Gastrocnemius medialis (tissue), 4 donors: ENCODE data around the gene KCTD16. TPM values are rescaled to one million over a fixed set of nuclear protein-coding genes. Genes with fewer than 3 reads are reported as not detected.

Source experiments
- ATAC-seq, 2 donors: fragments of 150-250 bp; one replicate each; pipeline ENCODE4 v1.9.1; 2016
- DNase-seq, 2 donors: peaks; one replicate each; pipeline ENCODE4 v3.0.0-alpha.2; 2019
- H3K27ac ChIP-seq, 4 donors: fragments of 200-600 bp; sonication (generic); 1 replicate in 1 of 4; 2 replicates in 3 of 4; pipeline ENCODE4 v1.5.1; 2016 to 2018; ENCODE audit warnings: mild to moderate bottlenecking in 2 of 4, moderate library complexity in 1 of 4
- H3K27me3 ChIP-seq, 3 donors: fragments of 200-600 bp; sonication (generic) in 2 of 3; 1 replicate in 1 of 3; 2 replicates in 2 of 3; pipeline versions ENCODE4 v1.5.1 to v1.6.0; 2016 to 2019; ENCODE audit warnings: mild to moderate bottlenecking in 1 of 3, moderate library complexity in 1 of 3
- H3K36me3 ChIP-seq, 2 donors: fragments of 200-600 bp; sonication (generic) in 1 of 2; one replicate each; pipeline ENCODE4 v1.5.1; 2017 to 2018
- H3K4me1 ChIP-seq, 2 donors: fragments of 200-600 bp; sonication (generic) in 1 of 2; one replicate each; pipeline ENCODE4 v1.5.1; 2016 to 2017; ENCODE audit warnings: mild to moderate bottlenecking in 2 of 2
- H3K4me3 ChIP-seq, 4 donors: fragments of 200-600 bp; sonication (generic) in 3 of 4; 1 replicate in 1 of 4; 2 replicates in 3 of 4; pipeline ENCODE4 v1.5.1; 2016 to 2019; ENCODE audit warnings: mild to moderate bottlenecking in 2 of 4
- H3K9me3 ChIP-seq, 3 donors: fragments of 200-600 bp; sonication (generic) in 2 of 3; 1 replicate in 1 of 3; 2 replicates in 2 of 3; pipeline ENCODE4 v1.5.1; 2016 to 2019
- CTCF ChIP-seq, 5 experiments: fragments of 450-650 bp in 3 of 5; fragments of 200-600 bp in 2 of 5; sonication (generic) in 2 of 5; IDR thresholded peaks in 4 of 5; conservative IDR thresholded peaks in 1 of 5; 1 replicate in 4 of 5; 2 replicates in 1 of 5; pipeline ENCODE4 v1.5.1; 2016 to 2019; ENCODE audit warnings: antibody characterized with exemption in 5 of 5, mild to moderate bottlenecking in 3 of 5, moderate library complexity in 3 of 5
- POLR2A ChIP-seq, 2 donors: fragments of 450-650 bp; IDR thresholded peaks; one replicate each; pipeline ENCODE4 v1.6.1; 2017; ENCODE audit warnings: antibody characterized with exemption in 2 of 2, mild to moderate bottlenecking in 2 of 2, moderate library complexity in 2 of 2
- in situ Hi-C, 4 donors: fragments of 200-750 bp; cut with MboI; loops; one replicate each; pipeline versions ENCODE4 v1.15.0 to v1.8.0; 2017; ENCODE audit warnings: low sequenced_read_pairs in 4 of 4
- intact Hi-C: fragments of 100-400 bp; cut with DNase I; formaldehyde crosslinking; loops from one replicate; pipeline ENCODE4 v1.15.1; 2023; ENCODE audit warnings: low total_unique reads
- total RNA-seq, 4 donors: library from RNA; depleted of rRNA; stranded (reverse); fragments of >200 nt; gene quantifications; one replicate each; pipeline versions ENCODE4 v1.1.0 to v1.2.3, GENCODE V29; 2016

KCTD16 gene
- total RNA-seq, 4 donors from 2014 or later: 0.02 TPM; not detected in 3

DNA sequence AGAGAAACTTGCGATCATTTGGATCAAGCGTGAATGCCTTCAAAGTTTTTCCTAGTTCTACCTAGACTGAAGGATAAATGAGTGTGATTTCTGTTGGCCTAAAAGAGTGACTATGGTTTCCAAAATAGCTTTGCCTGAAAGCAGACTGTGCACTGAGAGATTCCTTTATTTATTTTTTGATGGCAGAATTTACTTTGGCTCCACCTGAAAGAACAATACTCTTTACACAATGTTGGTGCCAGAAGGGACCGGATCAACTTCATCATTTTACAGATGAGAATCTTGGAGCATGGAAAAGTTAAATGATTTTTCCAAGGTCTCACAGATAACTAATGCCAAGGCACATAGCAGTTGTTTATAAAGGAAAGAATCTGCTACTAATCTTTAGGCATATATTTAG lies 199.6 kb downstream of the KCTD16 start:
- H3K9me3 ChIP-seq: no peaks in the 10 kb centered on the region
- ATAC-seq (no peak), DNase-seq (no peak)
- no peaks in the 10 kb centered on the region for H3K36me3 ChIP-seq
- intact Hi-C loops: no loop called here
- no peak overlapping the region for H3K27ac ChIP-seq
- no peak overlapping the region for H3K4me3 ChIP-seq
- no peaks in the 10 kb centered on the region for H3K4me1 ChIP-seq
- in situ Hi-C loops: no loop called here
- H3K27me3 ChIP-seq: no peaks in the 10 kb centered on the region
- TF ChIP-seq CTCF (IDR thresholded peaks at IDR 0.05 in 4 of 5, conservative IDR thresholded peaks at IDR 0.05 in 1 of 5) (no peak), POLR2A (IDR thresholded peaks at IDR 0.05) (no peak)

DNA sequence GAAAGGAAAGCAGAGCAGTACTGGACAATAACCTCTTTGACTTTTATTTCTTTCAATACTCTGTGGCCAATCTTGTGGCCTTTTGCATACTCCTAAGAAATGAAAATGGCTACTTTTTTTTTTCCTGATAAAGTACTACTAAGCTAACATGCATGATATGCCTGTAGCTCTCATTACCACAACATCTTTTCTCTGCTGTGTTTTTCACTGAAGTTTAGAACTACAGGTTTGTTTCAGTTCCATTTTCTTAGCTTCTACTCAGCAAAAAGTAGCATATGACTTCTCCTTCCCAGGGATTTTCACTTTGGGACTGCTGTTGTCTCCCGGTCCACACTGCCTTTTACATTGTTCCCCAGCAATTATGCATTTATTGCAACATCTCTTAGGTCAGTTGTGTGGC lies 204.0 kb downstream of the KCTD16 start:
- Histone ChIP-seq H3K27me3 (no peaks in the 10 kb centered on the region), H3K4me3 (no peak overlapping the region), H3K9me3 (no peaks in the 10 kb centered on the region), H3K4me1 (no peaks in the 10 kb centered on the region), H3K36me3 (no peaks in the 10 kb centered on the region), H3K27ac (no peak overlapping the region)
- ATAC-seq: no peak
- intact Hi-C loops (no loop called here), in situ Hi-C loops (no loop called here)
- DNase-seq: no peak
- no peak for TF ChIP-seq CTCF (IDR thresholded peaks at IDR 0.05 in 4 of 5, conservative IDR thresholded peaks at IDR 0.05 in 1 of 5)
- no peak for TF ChIP-seq POLR2A (IDR thresholded peaks at IDR 0.05)

DNA sequence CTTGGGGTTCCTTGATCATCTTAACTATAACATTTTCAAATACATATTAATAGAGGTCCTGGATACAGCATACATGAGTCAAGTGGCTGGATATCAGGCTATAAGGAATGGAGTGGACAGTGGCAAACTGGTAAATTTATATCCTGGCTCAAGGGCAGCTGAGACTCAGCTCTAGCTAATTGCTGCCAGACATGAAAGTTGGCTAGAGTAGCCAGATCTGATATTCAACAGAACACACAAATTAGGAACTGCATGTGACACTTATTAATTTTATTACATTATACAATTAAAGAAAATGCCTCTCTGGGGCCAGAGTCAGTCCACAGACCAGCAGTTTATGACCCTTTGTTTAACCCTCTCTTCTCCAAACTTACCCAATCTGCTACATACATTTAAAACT lies 206.5 kb downstream of the KCTD16 start:
- intact Hi-C loops (no loop called here), in situ Hi-C loops (no loop called here)
- Histone ChIP-seq H3K27ac (no peak overlapping the region), H3K9me3 (no peaks in the 10 kb centered on the region), H3K27me3 (no peaks in the 10 kb centered on the region), H3K4me3 (no peak overlapping the region), H3K4me1 (no peaks in the 10 kb centered on the region), H3K36me3 (no peaks in the 10 kb centered on the region)
- no peak for DNase-seq
- TF ChIP-seq CTCF (IDR thresholded peaks at IDR 0.05 in 4 of 5, conservative IDR thresholded peaks at IDR 0.05 in 1 of 5) (no peak), POLR2A (IDR thresholded peaks at IDR 0.05) (no peak)
- ATAC-seq: no peak

GRCh38 chr5:144378681-144379080 lies 208.0 kb downstream of the KCTD16 start:
- no peak overlapping the region for H3K27ac ChIP-seq
- no peak for TF ChIP-seq CTCF (IDR thresholded peaks at IDR 0.05 in 4 of 5, conservative IDR thresholded peaks at IDR 0.05 in 1 of 5)
- no peak for TF ChIP-seq POLR2A (IDR thresholded peaks at IDR 0.05)
- intact Hi-C loops: no loop called here
- no peaks in the 10 kb centered on the region for H3K27me3 ChIP-seq
- H3K4me3 ChIP-seq: no peak overlapping the region
- H3K9me3 ChIP-seq: no peaks in the 10 kb centered on the region
- in situ Hi-C loops: no loop called here
- H3K4me1 ChIP-seq: no peaks in the 10 kb centered on the region
- H3K36me3 ChIP-seq: no peaks in the 10 kb centered on the region
- DNase-seq: no peak
- no peak for ATAC-seq

DNA sequence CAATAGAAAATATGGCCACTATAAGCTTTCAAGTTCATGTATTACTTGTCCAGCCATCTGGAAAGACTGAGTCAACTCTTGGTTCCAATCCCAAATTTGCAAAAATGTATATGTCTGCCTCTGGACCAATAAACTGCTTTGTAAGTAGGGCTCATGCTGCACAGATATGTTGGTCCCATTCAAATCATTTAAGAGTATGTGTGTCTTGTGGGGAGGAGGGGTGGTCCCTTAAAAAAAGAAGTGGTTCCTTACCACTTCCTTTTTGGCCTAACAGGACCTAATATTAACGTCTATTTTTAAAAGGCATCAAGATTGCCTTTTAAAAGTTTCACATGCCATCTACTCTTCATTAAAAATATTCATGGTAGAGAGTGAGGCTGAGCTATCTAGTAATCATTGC lies 214.9 kb downstream of the KCTD16 start:
- intact Hi-C loops: no loop called here

More for the DNA sequence above, 214.9 kb downstream of the KCTD16 start:
- in situ Hi-C loops: no loop called here
- Histone ChIP-seq H3K27me3 (no peaks in the 10 kb centered on the region), H3K9me3 (no peaks in the 10 kb centered on the region), H3K4me1 (no peaks in the 10 kb centered on the region), H3K36me3 (no peaks in the 10 kb centered on the region), H3K27ac (no peak overlapping the region), H3K4me3 (no peak overlapping the region)
- no peak for ATAC-seq
- DNase-seq: no peak
- TF ChIP-seq CTCF (IDR thresholded peaks at IDR 0.05 in 4 of 5, conservative IDR thresholded peaks at IDR 0.05 in 1 of 5) (no peak), POLR2A (IDR thresholded peaks at IDR 0.05) (no peak)
